GM21723 (cell line): ENCODE measurements around the gene OR51B2.

Experiments
- ATAC-seq: cut with Tn5 transposase; IDR thresholded peaks from one replicate; pipeline ENCODE4 v1.9.1; 2021; ENCODE audit warnings: mild to moderate bottlenecking, moderate library complexity; ENCODE audit not compliant: unreplicated experiment

The OR51B2 gene

GRCh38 chr11:5284637-5285036 lies 39.5 kb downstream of the OR51B2 start:
- no peak for ATAC-seq

DNA sequence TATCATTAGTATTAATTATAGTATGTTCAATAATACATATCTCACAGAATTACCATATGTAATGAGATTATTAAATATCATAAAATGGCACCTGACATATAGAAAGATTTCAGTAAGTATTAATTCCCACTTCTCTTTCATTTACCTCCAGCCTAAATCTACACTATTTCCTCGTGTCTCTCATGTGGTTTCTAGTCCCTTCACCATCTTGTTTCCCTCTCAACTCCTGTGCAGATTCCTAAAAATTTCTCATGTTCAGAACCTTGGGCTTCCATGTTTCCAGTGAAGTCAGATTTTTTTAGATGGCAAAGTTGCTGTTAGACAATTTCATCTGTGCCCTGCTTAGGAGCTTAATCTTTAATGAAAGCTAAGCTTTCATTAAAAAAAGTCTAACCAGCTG lies 40.2 kb downstream of the OR51B2 start:
- no peak for ATAC-seq

- ATAC-seq = no peak
These were observed 41.0 kb downstream of the OR51B2 start for GRCh38 chr11:5283086-5283485.

GRCh38 chr11:5282628-5283027 lies 41.5 kb downstream of the OR51B2 start:
- ATAC-seq = no peak

DNA sequence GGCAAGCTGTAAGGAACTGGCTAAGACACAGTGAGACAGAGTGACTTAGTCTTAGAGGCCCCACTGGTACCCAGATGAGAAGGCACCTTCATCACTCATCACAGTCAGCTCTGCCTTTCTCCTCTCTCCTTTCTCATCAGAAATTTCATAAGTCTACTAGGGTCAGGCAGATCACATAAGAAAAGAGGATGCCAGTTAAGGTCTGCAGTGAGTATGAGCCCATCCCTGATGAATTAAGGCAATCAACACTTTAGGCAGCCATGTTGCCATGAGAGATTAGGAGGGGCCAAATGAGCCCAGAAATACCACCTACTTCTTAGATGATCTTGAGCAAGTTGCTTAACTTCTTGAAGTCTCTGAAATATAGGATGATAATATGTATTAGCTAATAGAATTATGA lies 42.5 kb downstream of the OR51B2 start:
- ATAC-seq = no peak

DNA sequence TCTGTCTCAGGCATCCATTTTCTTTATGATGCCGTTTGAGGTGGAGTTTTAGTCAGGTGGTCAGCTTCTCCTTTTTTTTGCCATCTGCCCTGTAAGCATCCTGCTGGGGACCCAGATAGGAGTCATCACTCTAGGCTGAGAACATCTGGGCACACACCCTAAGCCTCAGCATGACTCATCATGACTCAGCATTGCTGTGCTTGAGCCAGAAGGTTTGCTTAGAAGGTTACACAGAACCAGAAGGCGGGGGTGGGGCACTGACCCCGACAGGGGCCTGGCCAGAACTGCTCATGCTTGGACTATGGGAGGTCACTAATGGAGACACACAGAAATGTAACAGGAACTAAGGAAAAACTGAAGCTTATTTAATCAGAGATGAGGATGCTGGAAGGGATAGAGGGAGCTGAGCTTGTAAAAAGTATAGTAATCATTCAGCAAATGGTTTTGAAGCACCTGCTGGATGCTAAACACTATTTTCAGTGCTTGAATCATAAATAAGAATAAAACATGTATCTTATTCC lies 43.5 kb downstream of the OR51B2 start:
- peak; percentile 93 for ATAC-seq

- ATAC-seq = no peak
These were observed 44.5 kb downstream of the OR51B2 start for GRCh38 chr11:5279471-5280090.

GRCh38 chr11:5277807-5278382 lies 46.2 kb downstream of the OR51B2 start:
- ATAC-seq = no peak

DNA sequence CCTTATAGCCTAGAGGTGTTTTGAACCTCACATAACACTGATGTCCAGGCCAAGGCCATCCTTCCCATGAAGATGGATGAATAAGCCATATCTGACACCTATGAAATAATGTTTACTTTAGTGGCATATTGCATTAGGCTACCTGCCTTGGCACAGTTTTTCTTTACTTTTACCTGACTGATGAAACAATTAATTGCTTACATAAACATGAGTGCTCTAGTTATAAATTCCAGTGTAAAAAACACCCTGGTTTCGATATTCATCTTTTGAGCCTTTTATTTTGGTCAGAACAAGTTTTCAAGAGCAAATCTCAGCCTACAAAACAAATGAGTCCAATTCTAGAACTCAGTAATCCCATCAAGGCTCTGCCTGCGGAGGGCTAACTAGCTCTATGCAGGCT lies 47.4 kb downstream of the OR51B2 start:
- no peak for ATAC-seq

DNA sequence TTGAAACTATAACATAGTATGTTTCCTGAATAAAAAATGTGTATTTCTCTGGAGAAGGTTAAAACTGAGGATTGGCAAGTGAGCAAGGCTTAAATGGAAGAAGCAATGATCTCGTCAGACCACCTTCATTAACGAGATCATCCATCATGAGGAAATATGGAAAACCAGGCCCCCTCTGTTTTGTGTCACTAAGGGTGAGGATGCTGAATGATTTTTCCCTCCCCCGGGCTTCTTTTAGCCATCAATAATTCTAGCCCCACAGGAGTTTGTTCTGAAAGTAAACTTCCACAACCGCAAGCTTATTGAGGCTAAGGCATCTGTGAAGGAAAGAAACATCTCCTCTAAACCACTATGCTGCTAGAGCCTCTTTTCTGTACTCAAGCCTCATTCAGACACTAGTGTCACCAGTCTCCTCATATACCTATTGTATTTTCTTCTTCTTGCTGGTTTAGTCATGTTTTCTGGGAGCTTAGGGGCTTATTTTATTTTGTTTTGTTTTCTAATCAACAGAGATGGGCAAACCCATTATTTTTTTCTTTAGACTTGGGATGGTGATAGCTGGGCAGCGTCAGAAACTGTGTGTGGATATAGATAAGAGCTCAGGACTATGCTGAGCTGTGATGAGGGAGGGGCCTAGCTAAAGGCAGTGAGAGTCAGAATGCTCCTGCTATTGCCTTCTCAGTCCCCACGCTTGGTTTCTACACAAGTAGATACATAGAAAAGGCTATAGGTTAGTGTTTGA lies 48.6 kb downstream of the OR51B2 start:
- no peak for ATAC-seq

DNA sequence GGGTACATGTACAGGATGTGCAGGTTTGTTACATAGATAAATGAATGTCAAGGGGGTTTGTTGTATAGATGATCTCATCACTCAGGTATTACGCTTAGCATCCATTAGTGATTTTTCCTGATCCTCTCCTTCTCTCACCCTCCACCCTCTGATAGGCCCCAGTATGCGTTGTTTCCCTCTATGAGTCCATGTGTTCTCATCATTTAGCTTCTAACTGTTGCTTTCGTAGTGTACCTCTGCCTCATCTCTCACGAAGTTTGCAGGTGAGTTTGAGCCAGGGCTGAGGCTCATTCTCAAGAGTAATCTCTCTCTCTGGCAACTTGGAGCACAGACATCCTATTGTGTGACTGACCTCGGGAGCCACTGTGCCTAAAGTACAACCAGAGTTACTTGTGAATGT lies 49.7 kb downstream of the OR51B2 start:
- no peak for ATAC-seq
